Measurements from ENCODE around the gene MOSMO.

- TF ChIP-seq CTCF (IDR thresholded peaks at IDR 0.05), result no peak
- TF ChIP-seq POLR2A (IDR thresholded peaks at IDR 0.05), result no peak
Measured at GRCh38 chr16:22022151-22022550, 14.2 kb downstream of the MOSMO start.

Measured in right lobe of liver (tissue), 4 donors.